GM18517 (cell line): ENCODE data around the gene LATS1.
"Not testable (repeated sequence)": the region's sequence is repeated elsewhere in the genome, so short reads cannot be mapped to it uniquely, and the experiment has no call there.

ENCODE experiments used
- ATAC-seq: cut with Tn5 transposase; IDR thresholded peaks from one replicate; pipeline ENCODE4 v1.9.1; 2021; ENCODE audit warnings: mild to moderate bottlenecking, moderate library complexity; ENCODE audit not compliant: unreplicated experiment

LATS1 gene

GRCh38 chr6:149717588-149718458 lies at the start of gene LATS1:
Gene LATS1, minus strand, starts transcription at chr6:149718101. Its CDS starts 15,975 bp downstream, at chr6:149702126.
- ATAC-seq, result peak; percentile 76

DNA sequence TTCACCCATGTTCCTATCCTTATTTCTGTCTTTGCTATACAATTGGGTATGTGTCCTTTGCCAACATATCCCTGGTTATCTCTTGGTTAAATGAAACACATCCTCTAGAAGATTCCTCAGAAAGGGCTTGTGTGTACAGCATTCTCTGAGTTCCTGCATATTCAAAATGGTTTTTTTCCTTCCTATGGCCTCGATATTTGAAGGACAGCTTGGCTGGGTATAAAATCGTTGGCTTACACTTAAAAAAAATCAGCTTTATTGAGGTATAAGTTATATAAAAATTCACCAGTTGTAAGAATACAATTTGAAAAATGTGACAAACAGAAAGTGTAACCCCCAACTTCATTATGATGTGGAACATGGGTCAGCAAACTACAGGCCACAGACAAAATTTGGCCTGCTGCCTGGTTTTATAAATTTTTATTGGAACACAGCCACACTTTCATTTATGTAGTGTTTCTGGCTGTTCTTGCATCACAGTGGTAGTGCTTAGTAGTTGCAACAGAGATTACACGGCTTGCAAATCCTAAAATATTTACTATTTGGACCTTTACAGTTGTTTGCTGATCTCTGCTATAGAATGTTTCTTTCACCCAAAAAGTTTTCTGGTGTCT lies 48.4 kb upstream of the LATS1 start:
- ATAC-seq, result no peak

GRCh38 chr6:149763866-149764265 lies 46.0 kb upstream of the LATS1 start:
- no peak for ATAC-seq

- ATAC-seq, result peak; percentile 99
These were observed 43.5 kb upstream of the LATS1 start for GRCh38 chr6:149761438-149761837.

GRCh38 chr6:149756261-149756636 lies 38.3 kb upstream of the LATS1 start:
- ATAC-seq, result no peak

DNA sequence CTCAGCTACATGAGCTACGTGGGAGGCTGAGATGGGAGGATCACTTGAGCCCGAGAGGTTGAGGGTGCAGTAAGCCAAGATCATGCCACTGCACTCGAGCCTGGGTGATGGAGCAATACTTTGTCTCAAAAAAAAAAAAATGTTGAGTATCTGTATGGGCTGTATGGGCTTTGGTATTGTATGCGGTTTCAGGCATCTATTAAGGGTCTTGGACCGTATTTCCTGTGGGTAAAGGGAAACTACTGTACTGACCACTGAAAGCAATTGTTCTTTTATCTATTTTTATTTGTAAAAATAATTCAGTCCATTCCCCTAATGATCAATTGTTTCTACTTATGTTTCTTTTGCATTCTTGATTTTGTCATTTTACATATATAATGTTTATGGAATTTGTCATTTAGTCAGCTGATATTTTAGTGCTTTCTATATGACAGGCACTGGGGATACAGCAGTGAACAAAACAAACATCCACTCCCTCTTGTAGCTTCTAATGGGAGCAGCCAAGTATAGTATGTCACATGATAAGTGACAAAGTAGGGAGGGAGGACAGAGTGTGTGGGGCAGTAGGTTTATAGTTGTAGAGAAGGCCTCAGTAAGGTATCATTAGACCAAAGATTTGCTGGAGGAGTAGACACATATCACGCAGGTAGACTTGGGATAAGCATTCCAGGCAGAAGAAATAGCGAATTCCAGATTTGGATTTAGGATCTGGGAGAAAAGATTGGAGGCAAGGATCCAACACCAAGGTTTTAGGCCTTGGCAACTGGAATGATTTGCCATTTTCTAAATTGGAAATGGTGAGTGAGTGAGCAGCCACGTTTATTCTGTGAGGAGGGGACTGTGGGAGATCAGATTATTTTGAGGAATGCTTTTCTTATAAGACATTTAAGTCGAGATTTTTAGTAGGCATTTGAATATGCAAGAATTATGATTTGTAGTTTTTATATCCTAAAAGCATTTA lies 37.7 kb upstream of the LATS1 start:
- peak; percentile 83 for ATAC-seq

GRCh38 chr6:149754548-149754947 lies 36.6 kb upstream of the LATS1 start:
- no peak for ATAC-seq

GRCh38 chr6:149753374-149753637 lies 35.4 kb upstream of the LATS1 start:
- not testable (repeated sequence) for ATAC-seq

GRCh38 chr6:149752600-149753373 lies 34.9 kb upstream of the LATS1 start:
- ATAC-seq, result no peak

GRCh38 chr6:149751920-149752319 lies 34.0 kb upstream of the LATS1 start:
- ATAC-seq, result not testable (repeated sequence)

- no peak for ATAC-seq
These were observed 33.3 kb upstream of the LATS1 start for GRCh38 chr6:149751239-149751638.

DNA sequence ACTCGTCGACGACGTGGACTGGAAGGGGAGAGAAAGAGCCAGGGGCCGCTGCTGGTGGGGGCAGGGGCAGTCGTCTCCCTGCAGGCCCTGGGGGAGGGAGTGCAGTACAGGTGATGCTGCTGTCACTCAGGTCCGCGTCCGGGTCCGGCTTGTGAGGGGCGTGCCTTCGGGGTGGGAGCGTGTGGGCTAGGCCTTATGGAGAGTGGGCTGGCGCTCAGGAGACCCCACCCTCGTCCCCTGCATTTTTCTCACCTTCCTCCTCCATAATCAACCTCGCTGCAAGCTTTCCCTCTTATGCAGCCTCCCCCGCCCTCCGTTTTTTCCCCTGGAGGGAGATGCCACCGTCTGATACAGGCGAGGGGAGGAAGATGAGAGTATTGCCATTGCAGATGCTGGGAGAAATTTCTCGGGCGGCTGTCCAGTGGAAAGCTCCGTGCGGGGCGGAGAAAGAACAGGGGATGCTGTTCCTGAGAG lies 32.3 kb upstream of the LATS1 start:
- ATAC-seq, result peak; percentile 23

GRCh38 chr6:149749594-149750135 lies 31.8 kb upstream of the LATS1 start, which contains the start of gene PCMT1:
Gene PCMT1, plus strand, starts transcription at chr6:149749741. Its CDS starts 161 bp downstream, at chr6:149749902.
- ATAC-seq, result peak; percentile 72

GRCh38 chr6:149749082-149749593 lies 31.2 kb upstream of the LATS1 start:
- not testable (repeated sequence) for ATAC-seq

DNA sequence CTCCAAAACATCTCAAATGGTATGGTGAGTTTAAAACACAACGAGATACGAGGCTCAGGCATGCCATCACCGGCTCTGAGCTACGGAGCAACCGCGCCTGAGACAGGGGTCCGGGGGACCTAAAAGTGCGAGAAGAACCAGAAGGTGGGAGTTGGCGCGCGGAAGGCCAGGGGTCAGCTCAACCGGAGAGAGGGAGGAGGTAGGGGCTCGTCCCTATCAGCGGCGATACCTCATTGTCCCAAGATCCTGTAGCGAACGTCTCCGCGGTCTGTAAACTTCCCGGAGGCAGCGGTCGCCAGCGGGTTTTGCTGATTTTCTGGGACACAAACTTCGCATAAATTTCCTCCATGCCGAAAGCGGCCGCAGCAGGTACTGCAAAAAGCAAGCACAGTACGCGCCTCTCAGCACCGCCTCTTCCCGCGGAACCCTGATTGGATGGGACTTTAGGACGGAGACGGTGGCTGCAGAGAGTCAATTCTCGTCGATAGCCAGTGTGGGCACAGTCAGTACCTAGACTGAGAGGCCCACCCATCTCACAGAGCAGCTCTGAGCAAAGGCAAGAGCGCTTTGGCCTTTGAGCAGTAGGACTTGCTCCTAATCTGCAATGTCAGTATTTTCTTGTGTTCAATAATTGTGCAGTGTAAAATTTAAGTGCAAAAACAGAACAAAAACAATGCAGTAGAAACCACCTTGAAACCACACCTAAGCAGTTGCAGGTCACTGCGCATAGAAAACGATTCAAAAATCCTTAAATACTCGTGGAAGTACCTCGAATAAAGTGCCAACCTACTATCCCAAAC lies 28.4 kb upstream of the LATS1 start, which contains the start of gene NUP43:
TSS of gene NUP43 (minus strand) at position 383 of the 800 bp plus-strand sequence. CDS start at position 349, 34 bp downstream.
- peak; percentile 73 for ATAC-seq

DNA sequence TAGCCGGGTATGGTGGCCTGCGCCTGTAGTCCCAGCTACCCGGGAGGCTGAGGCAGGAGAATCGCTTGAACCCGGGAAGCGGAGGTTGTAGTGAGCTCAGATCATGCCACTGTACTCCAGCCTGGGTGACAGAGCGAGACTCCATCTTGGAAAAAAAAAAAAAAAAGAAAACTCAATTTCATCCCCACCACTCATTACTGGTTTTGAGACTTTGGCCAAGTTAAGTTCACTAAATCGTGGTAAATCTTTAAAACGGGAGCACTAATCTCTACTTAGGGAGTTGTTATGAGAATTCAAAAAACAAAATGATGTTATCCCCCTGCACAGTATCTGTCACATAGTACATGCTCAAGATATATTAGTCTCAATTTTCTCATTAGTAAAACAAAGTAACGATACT lies 27.4 kb upstream of the LATS1 start:
- ATAC-seq, result not testable (repeated sequence)

DNA sequence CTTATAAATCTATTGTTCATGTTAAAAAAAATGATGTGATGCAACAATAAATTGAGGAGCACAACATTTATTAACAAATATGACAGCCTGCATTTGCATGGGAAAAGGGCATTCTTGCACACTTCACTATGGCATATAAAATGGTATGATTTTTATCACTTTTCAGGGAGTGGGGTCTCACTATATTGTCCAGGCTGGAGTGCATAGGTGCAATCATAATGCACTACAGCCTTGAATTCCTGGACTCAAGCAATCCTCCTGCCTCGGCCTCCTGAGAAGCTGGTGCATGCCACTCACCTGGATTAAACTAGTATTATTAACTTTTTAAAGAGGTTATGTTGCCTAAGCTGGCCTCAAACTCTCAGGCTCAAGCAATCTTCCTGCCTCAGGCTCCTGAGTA lies 17.0 kb upstream of the LATS1 start:
- ATAC-seq, result no peak

- no peak for ATAC-seq
These were observed 15.3 kb upstream of the LATS1 start for GRCh38 chr6:149733089-149733720.
